Right lung (tissue), 5 donors: Measurements from ENCODE around the gene SIVA1. TPM values are rescaled to one million over a fixed set of nuclear protein-coding genes. Genes with fewer than 3 reads are reported as not detected.

Source experiments
- DNase-seq, 2 donors: peaks; one replicate each; pipeline ENCODE4 v3.0.0-alpha.2; 2013
- polyA plus RNA-seq, 5 donors: library from polyadenylated mRNA; unstranded; fragments of 120-200 nt; gene quantifications; one replicate each; pipeline versions ENCODE4 v1.2.1 to v1.2.3, GENCODE V29; 2013; ENCODE audit warnings: inconsistent platforms in 1 of 5, low replicate concordance in 1 of 5; ENCODE audit not compliant: insufficient read length in 5 of 5, insufficient read depth in 1 of 5

SIVA1 gene
- polyA plus RNA-seq, 5 donors, result 49.3 to 124 (median 71.4) TPM

- DNase-seq, result no peak
Observed at GRCh38 chr14:104732931-104733681, 19.8 kb upstream of the SIVA1 start.

DNA sequence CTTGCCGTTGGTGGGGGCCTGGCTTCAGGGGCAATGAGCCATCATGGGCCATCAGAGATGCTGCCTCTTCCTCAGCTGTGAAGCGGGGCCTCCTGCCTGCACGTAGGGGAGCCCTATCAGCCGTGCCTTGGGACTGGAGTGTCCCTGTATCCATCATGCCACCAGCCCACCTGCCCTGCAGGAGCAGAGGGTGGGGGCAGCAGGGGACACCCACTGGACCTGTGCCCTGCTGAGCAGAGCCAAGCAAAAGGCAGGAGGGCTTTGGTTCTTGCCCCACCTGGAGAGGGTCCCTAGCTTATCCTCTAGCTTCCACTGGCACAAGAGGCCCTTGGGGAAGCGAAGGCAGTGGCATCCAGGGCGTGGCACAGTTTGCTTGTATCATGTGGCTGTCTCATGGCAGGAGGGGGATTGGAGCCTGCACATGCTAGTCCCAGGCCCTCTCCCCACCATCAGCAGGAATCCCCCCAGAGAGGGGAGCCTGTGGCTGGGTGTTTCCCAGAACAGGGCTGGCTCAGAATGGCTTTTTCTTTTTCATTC is 18.8 kb upstream of the SIVA1 start:
- no peak for DNase-seq

DNA sequence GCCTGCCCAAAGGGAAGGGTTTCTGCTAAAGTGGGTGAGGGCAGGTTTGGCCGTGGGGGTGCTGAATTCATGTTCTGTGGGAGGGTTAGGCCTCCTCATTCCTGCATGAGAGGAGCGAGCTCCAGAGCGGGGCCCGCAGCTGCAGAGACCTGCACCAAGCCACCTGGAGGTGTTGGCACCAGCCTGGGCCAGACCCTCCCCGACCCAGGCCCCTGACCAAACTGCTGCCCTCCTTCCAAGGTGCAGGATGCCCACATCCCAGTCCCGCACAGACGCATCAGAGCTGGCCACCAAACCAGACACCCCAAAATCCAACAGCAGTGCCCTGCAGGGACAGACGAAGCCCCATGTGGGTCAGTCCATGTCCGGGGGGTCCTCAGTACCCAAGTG is 18.4 kb upstream of the SIVA1 start:
- no peak for DNase-seq

- DNase-seq, result no peak
Observed at GRCh38 chr14:104734991-104735779, 17.8 kb upstream of the SIVA1 start.

- DNase-seq, result peak; percentile 70 to 76
Observed at GRCh38 chr14:104735830-104736642, 16.9 kb upstream of the SIVA1 start.

DNA sequence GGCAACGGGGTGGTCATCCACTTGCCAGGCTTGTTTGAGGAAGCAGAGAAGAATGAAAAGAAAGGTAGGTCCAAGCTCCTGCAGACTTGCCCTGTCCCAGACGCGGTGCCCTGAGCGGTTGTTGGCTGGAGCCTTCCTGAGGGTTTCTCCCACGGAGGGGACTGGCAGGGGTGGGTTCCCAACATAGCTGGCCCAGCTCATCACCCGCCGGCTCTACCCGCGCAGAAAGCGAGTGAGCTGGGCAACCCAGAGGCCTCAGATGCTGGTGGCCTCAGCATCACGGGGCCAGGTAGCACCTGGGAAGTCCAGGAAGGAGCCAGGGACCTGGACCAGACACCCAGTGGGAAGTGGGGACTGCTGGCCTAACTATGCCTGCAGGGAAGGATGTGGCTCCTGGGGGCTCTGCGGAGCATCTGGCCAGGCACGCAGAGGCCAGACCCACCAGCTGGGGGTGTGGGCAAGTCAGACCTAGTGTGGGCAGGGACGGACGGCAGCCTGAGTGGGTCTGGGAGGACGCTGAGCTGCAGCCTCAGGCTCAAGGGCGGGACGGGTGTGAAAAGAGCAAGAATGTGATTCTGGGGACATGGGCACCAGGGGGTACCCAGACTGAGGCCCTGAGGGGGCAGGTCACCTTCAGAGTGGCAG is 14.4 kb upstream of the SIVA1 start:
- DNase-seq, result no peak

- no peak for DNase-seq
Observed at GRCh38 chr14:104739026-104739425, 13.9 kb upstream of the SIVA1 start.

DNA sequence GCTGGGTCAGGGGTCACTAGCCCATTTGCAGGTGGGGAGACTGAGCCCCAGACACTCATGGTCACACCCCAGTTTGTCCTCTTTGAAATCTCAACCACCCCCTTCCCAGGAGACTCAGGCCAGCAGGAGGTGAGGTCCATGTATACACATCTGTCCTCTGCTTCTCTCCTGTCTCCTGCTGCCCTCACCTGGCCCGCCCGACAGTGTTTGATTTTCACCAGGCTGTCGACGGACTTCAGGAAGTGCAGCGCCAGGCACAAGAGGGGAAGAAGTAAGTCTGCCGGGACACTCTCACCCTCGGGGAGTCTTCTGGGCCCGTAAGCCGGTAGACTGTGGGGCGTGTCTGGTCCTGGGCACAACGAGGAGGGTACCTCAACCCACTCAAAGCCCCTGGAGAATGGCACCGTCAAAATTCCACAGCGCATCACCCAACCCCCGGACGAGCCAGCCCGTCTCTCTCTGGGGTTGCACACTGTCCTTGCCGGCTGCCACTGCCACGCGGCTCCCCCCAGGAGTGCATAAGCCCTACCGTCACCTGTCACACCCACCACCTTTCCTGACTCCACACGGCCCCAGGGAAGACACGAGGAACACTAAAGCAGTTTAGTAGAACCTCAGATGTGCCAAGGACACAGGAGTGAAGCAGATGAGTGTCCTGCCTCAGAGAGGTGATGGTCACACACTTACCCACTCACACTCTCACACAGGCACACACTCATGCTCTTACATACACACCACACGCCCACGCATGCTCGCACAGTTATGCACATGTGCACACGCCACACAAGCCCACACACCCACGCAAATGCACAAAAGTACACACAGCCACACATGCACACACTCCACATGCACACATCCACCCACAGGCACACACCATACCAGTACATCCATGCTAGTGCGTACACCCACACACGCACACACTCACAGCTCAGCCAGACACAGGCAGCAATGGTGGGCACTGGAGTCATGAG is 13.1 kb upstream of the SIVA1 start:
- no peak for DNase-seq

- DNase-seq, result no peak
Observed at GRCh38 chr14:104741108-104741802, 11.7 kb upstream of the SIVA1 start.

GRCh38 chr14:104741803-104742251 is 11.1 kb upstream of the SIVA1 start:
- DNase-seq, result no peak

DNA sequence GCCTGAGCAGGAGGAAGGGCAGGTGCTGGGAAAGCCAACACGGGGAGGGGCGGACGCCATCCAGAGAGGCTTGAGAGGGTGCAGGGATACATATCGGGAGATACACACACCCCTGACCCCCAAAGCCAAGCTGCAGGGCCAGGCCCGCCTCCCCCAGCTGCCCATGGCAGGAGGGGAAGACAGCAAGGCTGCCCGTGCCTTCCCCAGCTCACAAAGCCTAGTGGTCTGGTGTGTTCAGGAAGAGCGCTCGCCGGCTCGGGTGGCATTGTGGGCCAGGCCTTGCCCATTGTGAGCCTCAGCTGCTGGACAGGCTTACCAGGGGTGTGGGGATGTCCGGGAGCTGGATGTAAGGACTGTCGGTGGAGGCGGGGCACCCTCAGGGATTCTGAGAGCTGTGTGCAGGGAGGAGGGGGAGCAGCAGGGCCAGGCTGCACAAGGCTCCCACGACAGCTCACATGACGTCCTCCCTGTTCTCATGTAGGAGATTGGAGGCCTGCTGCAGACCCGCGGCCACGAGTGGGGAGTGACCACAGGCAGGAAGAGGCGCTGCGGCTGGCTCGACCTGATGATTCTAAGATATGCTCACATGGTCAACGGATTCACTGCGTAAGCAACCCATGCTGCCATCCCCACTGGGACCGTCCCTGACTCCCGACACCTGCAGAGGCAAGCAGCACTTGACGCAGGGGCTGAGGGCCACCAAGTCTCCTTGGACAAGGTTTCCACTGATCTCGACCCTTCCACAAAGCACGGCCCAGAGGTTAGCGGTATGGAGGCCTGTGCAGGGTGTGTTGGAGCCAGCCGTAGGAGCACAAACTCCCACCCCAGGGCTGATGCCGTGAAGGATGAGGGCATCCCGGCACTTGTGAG is 10.1 kb upstream of the SIVA1 start:
- no peak for DNase-seq

- DNase-seq, result no peak
Observed at GRCh38 chr14:104743461-104744380, 9.2 kb upstream of the SIVA1 start.

GRCh38 chr14:104744484-104744883 is 8.5 kb upstream of the SIVA1 start:
- DNase-seq, result no peak

DNA sequence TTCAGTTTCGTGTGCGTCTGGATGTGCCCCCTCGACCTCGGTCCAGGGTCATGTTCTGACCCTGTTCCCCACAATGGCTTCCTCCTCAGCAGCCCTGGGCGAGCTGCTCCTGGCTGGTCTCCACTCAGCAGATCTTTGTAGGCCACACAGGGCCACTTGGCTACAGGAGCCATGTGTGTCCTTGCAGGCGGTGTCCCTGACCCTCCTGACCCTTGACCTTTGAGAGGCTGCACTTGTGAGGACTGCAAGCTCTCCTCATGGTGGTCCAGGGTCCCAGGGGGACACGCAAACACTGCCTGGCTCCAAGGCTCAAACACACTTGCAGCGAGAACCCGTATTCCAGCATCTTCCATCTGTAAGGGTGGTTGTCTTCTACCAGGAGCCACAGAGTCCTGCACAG is 7.5 kb upstream of the SIVA1 start:
- no peak for DNase-seq

- no peak for DNase-seq
Observed at GRCh38 chr14:104746071-104746545, 6.8 kb upstream of the SIVA1 start.

GRCh38 chr14:104746934-104747481 is 5.9 kb upstream of the SIVA1 start:
- DNase-seq, result peak; percentile 63 to 76

DNA sequence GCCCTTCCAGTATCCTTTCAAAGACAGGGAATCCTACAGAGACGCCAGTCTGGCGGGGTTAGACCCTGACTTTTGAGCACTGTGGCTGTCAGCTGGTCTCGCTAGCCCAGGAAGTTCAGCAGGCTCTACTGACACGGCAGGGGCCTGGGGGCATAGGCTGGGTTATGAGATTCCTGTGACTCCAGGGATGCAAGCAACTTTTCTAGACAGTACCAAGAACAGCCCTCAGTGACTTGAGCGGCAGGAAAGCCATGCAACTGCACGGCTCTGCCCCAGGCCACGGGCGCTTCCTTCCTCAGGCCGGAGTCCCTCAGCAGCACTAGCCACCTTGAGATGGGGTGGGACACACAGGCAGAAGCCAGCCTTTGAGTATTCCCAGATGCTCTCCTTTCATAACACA is 5.1 kb upstream of the SIVA1 start:
- DNase-seq, result no peak
